ENCODE data around the gene FGF5.

- TF ChIP-seq POLR2A (IDR thresholded peaks at IDR 0.05) (no peak), CTCF (IDR thresholded peaks at IDR 0.05) (no peak)
Measured at GRCh38 chr4:80229128-80229527, 37.3 kb upstream of the FGF5 start.

All from body of pancreas (tissue), 4 donors.